GM21576 (cell line): ENCODE measurements around the gene GKN1.

Experiments
- ATAC-seq: cut with Tn5 transposase; IDR thresholded peaks from one replicate; pipeline ENCODE4 v1.9.1; 2021; ENCODE audit warnings: mild to moderate bottlenecking, moderate library complexity; ENCODE audit not compliant: unreplicated experiment

The GKN1 gene, protein sequence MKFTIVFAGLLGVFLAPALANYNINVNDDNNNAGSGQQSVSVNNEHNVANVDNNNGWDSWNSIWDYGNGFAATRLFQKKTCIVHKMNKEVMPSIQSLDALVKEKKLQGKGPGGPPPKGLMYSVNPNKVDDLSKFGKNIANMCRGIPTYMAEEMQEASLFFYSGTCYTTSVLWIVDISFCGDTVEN

DNA sequence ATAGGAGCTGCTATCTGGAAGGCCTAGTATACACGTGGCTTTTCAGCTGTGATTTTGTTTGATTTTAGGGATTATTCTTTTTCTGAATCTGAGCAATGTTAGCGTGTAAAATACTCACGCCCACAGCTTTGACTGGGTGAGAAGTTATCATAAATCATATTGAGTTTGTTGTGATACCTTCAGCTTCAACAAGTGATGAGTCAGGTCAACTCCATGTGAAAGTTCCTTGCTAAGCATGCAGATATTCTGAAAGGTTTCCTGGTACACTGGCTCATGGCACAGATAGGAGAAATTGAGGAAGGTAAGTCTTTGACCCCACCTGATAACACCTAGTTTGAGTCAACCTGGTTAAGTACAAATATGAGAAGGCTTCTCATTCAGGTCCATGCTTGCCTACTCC lies at the start of gene GKN1:
TSS of gene GKN1 (plus strand) at position 386 of the 400 bp plus-strand sequence. CDS start 42 bp downstream, outside the sequence.
- no peak for ATAC-seq

DNA sequence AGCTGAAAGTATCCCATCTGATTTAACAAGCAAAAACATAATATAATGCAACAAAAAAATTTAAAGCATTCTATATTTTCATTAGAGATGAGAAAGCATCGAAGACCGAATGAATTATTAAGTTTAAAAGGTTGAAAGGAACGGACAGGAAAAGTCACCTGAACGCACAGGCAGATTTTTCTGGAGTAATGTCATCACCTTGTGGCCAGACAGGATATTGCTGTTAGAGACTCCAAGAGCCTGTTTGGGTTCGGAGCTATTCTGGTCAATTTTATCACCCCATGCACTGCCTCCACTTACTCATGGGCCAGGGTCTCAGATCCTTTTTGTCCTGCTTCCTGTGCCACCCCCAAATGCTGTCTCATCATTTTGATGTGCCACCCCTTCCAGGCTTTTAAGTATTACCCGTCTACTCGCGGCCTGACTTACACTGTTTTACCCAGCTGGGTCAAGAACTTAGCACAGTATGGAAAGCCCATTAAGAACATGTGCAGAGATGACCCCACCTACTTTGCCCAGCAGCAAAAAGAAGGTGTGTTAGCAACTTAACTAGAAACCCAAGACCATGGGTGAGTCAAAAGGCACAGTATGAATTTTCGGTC lies 49.0 kb upstream of the GKN1 start:
- peak; percentile 53 for ATAC-seq

DNA sequence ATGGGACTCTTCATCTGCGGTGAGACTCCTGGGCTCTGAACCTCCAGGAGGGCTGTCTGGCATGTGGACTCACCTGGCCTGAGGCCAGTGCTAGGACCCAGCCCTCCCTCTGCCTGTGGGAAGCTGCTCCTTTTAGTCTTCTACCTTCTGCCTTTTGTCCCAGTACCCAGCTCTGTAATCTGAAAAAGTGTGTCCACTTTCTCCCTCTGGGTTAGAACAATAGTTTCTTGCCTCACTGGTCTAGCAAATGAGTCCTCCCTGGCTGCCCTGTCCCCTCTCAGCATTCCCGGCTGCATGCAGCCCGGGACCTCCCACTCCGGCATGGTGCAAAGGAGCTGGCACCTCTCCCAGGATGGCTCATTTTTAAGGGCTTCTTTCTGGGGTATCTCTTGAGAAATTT lies 47.6 kb upstream of the GKN1 start:
- ATAC-seq, result no peak

DNA sequence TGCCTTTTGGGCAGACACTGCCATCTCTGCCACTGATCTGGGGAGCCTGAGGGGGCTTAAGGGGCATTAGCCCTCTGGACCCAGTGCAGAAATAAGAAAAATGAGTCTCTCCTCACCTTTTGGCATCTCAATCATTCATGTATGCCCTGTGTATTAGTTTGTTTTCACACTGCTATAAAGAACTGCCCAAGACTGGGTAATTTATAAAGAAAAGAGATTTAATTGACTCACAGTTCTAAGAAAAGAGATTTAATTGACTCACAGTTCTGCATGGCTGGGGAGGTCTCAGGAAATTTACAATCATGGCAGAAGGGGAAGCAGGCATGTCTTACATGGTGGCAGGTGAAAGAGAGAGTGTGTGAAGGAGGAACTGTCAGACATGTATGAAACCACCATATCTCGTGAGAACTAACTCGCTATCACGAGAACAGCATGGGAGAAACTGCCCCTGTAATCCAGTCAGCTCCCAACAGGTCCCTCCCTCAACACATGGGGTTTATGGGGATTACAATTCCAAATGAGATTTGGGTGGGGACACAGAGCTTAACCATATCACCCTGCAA lies 43.2 kb upstream of the GKN1 start:
- ATAC-seq, result no peak

DNA sequence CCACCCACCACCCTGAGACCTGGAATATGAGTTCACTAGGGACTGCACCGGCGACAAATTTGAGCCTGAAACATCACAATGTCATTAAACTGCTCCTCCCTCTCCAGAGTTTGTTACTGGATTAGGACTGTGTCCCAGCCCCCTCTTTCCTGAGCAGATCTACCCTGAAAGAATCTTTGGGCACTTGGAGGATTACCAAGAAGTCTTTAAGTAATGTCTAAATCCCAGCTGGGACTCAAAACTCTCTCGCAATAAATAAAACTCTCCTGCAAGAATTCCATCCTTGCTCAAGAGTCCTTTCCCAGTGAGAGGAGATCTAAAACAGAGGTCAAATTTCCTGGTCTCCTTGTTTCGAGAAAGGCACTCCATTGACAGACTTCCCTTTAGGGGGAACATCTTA lies 42.6 kb upstream of the GKN1 start:
- no peak for ATAC-seq

DNA sequence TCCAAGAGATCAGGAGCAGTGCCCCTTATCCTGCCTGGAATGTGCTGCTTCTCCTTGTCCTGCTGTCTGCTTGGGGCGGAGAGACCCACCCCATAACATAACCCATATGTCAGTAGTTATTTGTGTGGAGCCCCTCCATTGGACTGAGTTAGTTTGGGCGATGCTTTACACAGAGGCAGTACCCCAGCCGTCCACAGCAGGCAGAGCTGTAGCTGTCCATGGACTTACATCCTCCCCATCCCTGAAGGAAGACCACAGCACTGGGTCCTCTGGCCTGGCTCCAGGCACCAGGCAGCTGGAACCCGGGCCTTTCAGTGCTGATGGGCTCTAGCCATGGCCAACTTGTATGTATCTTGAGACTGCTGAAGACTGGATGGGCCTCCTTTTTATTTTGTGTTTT lies 42.0 kb upstream of the GKN1 start:
- no peak for ATAC-seq

DNA sequence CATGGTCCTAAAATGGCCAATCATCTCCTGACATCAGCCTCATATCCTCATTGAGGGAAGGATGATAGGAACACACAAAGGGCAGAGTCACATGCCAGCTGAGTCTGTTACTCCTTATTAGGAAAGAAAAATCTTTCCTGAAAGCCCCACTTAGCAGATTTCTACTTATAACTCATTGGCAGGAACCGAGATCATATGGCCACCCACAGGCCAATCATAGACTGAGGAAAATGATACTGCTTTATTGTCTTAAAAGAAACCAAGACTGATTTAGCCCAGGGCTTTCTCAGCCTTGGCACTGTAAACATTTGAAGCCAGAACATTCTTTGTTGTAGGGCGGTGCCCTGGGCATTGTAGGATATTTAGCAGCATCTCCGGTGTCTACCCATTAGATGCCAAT lies 40.4 kb upstream of the GKN1 start:
- no peak for ATAC-seq

DNA sequence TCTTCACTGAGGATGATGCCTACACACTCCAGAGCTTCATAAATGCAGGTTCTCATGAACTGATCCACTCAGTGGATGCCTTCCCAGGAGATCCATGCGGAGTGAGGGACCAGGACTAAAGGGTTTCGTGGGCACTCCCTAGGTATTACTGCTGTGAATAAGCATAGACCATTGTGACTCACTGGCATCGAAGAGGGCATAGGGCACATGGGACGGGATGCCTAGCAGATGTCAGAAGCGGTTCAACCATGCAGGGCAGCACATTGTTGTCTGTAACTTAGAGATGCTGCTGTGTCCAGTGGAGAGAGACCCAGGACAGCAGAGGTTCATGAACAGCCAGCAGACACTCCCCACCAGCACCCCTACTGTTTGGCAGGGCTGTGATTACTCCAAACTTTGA lies 39.0 kb upstream of the GKN1 start:
- ATAC-seq, result no peak

DNA sequence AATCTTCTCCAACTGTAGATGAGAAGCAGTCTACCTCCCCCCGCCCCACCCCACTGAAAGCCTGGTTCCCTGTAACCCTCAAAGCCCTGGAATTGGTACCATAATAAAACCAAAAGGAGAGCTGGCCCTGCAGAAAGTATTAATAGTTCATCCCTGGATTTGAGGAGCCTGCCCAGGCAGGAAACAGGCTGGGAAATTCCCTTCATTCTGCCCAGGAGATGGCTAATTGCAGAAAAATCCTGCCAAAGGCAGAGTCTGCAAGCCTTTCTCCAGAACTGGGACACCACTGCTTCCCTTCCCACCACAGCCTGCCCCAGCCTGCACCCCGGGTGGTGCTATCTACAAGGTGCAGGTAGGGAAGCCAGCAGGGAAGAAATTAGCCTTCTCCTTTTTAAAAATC lies 38.0 kb upstream of the GKN1 start:
- ATAC-seq, result no peak

DNA sequence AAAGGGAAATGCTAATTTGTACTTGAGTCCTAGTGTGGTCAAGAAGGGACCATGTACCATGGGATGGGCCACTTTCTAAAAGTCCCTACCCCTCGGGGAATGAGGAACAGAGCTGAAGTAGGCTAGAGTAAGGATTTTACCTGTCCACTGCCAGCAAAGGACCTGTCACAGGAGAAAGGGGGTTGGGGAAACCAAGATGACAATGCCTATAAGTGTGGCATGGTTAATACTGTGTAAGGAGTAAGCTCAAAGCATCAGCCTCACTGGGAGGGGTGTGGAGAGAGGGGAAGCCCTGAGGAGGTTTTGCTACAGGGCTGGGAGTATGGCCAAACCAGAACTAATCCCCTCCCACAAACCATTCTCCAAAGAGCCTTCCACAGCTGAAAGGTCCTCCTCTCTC lies 37.5 kb upstream of the GKN1 start:
- ATAC-seq, result no peak

DNA sequence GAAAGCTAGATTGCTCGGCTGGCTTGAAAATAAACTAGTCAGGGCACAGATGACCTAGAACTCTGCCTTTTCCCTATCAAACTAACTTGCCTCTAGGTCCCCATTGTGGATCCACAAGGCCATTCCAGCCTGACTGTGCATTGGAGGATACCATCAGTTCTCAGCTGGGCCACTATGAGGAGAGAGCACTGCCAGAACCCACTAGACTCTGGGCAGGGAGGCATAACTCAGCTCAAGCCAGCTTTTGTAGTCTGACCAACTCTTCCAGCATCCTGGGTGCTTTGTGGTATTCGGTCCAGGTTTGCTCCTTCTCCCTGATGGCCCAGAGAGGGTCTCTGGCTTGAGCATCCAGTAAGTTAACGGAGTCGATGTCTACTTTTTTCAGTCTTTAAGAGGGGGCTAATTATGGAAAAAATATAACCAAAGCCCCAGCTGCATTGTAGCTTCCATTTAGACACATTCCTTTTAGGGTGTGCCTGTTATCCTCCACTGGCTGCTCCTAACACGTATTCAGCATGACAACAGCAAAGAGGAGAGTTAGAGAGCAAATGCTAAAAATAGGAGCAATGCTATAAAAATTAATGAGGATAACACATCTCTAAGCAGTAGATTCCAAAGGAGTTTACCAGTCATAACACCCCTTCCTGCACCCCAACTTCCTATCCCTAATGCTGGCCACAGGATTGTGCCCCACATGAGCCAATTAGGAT lies 36.9 kb upstream of the GKN1 start:
- no peak for ATAC-seq

DNA sequence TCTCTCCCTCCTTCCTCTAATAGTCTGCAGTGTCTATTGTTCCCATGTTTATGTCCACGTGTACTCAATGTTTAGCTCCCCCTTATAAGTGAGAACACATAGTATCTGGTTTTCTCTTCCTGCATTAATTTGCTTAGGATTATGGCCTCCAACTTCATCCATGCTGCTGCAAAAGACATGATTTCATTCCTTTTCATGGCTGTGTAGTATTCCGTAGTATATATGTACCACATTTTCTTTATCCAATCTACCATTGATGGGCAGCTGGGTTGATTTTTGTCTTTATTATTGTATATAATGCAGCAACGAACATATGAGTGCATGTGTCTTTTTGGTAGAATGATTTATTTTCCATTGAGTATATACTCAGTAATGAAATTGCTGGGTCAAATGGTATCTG lies 35.5 kb upstream of the GKN1 start:
- ATAC-seq, result no peak

DNA sequence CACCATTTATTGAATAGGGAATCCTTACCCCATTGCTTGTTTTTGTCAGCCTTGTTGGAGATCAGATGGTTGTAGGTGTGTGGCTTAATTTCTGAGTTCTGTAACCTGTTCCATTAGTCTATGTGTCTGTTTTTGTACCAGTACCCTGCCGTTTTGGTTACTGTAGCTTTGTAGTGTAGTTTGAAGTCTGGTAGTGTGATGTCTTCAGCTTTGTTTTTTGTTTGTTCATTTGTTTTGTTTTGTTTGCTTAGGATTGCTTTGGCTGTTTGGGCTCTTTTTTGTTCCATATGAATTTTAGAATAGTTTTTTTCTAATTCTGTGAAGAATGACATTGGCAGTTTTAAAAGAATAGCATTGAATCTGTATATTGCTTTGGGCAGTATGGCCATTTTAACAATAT lies 34.5 kb upstream of the GKN1 start:
- no peak for ATAC-seq

DNA sequence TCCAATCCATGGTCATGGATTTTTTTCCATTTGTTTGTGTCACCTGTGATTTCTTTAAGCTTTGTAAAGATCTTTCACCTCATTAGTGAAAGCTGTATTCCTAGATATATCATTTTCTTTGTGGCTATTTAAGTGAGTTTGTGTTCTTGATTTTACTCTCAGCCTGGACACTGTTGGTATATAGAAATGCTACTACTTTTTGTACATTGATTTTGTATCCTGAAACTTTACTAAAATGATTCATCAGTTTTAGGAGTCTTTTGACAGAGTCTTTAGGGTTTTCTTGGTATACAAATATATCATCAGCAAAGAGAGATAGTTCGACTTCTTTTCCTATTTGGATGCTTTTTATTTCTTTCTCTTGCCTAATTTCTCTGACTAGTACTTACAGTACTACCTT lies 34.1 kb upstream of the GKN1 start:
- no peak for ATAC-seq

DNA sequence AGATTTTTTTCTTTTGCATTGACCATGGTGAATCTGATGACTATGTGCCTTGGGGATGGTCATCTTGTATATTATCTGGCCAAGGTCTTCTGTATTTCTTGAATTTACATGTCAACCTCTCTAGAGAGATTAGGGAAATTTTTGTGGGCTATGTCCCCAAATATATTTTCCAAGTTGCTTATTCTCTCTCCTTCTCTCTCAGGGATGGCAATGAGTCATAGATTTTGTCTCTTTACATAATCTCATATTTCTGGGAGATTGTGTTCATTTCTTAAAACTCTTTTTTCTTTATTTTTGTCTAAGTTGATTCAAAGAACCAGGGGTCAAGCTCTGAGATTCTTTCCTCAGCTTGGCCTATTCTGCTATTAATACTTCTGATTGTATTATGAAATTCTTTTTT lies 31.6 kb upstream of the GKN1 start:
- ATAC-seq, result no peak

DNA sequence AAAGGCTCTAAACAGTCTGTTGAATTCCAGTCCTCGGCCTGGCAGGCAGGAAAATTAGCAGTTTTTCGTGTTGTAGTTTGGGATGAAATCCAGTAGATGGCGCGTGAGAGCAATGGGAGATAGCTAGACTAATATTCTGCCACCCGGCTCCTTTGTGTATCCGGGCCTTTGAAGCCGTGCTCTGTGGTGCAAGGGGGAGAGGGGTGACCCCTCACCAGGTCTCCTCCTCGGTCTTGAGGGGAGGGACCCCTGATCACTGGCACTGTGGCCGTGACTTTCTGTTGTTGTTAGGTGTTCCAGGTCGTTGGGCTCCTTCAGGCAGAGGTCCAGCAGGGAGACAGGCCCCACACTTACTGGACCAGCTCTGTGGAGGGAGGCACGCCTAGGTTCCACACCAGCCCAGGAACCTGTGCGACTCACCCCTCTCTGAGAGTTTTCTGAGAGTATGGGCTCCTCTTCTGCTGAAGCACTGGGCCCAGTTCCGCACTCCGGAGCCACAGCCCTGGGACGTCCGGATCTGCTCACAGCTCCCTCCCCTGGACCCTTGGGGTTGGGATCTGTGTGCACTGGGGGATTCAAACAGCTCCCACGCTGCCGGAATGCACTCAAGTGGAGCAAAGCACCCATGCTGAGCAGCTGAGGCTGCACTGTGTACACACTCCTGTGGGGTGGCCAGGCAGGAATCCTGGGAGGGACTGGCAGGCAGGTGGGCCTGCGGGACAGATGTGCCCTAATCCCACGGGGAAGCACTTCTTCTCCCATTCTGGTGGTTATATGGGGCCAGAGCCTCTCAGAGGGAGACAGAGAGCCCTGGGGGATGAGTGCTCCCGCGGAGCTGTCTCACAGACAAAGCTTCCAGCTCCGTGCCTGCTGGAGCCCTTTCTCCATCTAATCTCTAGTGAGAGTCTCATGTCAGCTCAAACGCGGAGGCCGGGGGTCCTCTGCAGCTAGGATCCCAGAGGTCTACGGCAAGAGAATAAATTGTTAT lies 30.6 kb upstream of the GKN1 start:
- peak; percentile 56 for ATAC-seq

DNA sequence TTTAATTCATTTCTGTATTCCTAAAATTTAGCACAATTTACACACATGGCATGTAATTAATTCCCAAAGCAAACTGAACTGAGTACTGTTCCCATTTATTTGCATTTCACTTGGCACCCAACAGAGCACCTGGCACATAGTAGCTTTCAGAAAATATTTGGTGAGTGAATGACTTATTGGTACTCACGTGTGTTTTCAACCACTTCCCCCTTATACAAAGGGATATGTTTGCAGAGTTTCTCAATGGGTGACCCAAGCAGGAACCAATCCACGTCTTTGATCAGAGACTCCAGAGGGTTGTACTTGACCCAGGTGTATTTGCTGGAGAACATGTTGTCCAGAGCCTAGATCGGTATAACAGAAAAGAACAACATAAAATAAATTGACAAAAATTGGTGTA lies 28.3 kb upstream of the GKN1 start:
- ATAC-seq, result no peak

DNA sequence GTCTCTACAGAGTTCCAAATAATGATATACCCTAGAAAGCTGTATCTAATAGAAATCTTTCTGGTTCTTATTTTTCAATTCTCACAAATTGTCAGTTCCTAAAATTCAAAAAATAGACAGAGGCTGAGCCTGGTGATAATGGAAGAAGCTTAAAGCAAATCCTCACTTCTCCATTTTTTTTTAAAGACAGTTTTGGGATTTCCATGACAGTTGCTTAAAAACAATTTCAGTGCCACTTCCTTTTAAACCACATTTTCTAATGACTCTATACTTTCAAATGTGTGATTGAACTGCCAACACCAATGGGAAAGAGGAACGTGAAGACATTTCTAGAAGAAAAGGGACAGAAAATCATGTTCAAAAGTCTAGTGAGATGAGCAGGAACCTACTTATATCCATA lies 25.7 kb upstream of the GKN1 start:
- ATAC-seq, result no peak

DNA sequence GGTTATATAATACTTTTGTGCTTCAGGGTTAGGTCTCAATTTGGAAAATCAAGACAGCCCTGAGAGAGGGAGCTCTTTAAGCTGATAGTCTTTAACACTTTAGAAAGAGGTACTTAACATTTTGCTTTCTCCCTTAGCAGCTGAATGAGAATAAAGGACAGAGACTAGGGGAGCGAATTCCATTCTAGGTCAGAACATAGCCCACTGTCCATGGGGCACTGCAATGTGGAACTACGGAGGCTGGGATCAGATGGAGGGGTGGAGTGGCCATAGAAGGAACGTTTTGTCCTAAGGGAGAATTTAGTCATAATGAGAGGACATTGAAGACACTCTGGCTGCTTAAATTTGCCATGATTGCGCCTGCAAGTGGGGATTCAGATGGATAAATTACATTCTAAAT lies 22.5 kb upstream of the GKN1 start:
- no peak for ATAC-seq

DNA sequence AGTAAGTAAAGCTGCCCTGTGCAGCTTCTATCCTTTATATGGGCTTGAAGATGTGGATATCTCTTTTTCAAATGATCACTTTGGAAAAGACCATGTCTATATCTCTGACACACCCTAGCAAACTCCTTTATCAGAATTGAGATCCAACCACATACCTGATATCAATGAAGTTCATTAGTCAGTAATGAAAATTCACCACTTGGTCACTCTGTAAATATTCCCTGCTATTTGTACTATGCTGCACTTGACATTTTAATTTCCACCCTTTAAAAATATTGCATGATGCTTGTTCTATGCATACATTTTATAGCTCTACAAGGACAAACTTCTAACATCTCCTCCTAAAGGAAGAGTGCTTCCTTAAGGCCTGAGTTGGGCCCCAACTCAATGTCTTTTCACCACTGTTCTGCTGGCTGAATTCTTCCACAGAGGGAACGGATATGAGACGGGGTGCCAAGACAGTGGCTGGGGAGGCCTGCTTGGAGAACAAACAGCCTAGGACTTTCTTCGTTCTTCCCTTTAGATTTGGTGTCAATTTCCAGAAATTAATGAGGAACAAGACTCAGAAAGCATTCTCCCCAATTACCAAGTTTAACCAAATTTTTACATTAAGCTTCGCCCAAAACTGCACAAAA lies 21.4 kb upstream of the GKN1 start, which contains the start of gene GKN2:
TSS of gene GKN2 (minus strand) at position 7 of the 635 bp plus-strand sequence. CDS start 32 bp downstream, outside the sequence.
- no peak for ATAC-seq
